B cell (primary cell): ENCODE results near the gene TSPAN19.

Experiments
- EZH2 ChIP-seq: IDR thresholded peaks from 2 replicates; pipeline ENCODE4 v1.6.1; 2012; ENCODE audit warnings: borderline replicate concordance, low read depth, mild to moderate bottlenecking, moderate library complexity, low read length; ENCODE audit not compliant: insufficient read depth, poor library complexity, severe bottlenecking
- TF ChIP-seq, protein P1 (sequence below): fragments of 200-600 bp; IDR thresholded peaks from one replicate; pipeline ENCODE4 v1.8.0; 2022; ENCODE audit warnings: antibody characterized with exemption, mild to moderate bottlenecking

GRCh38 chr12:85004204-85004603 lies 31.9 kb downstream of the TSPAN19 start:
- TF ChIP-seq, protein P1, sequence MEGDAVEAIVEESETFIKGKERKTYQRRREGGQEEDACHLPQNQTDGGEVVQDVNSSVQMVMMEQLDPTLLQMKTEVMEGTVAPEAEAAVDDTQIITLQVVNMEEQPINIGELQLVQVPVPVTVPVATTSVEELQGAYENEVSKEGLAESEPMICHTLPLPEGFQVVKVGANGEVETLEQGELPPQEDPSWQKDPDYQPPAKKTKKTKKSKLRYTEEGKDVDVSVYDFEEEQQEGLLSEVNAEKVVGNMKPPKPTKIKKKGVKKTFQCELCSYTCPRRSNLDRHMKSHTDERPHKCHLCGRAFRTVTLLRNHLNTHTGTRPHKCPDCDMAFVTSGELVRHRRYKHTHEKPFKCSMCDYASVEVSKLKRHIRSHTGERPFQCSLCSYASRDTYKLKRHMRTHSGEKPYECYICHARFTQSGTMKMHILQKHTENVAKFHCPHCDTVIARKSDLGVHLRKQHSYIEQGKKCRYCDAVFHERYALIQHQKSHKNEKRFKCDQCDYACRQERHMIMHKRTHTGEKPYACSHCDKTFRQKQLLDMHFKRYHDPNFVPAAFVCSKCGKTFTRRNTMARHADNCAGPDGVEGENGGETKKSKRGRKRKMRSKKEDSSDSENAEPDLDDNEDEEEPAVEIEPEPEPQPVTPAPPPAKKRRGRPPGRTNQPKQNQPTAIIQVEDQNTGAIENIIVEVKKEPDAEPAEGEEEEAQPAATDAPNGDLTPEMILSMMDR: no peak
- no peak for TF ChIP-seq EZH2
